ENCODE measurements around the gene ILK.

ILK gene

DNA sequence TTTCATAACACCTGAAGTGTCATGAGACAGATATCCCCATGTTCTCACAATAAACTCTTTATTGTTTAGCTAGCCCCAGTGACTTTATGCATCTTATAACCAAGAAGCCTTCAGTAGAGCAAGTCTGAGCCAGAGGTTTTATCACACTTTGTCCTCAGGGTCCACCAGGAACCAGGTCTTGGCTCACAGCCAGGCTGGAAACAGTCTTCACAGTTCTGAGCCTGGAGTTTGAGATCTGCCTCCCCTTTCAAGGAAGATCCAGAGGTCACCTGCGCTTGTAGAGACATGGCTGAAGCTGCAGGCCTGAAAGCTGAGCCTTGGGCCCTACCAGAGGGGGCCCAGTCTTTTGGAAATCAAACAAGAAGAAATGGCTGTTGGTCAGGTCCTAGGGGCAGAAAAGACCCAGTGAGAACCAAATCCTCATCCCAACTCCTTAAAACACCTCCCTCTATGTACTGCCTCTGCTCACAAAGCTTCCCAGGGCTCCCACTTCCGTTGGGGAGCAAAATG, 3.6 kb upstream of the ILK start:
- peak in 2 of 42 donors; percentile 4 to 21 for DNase-seq
- intact Hi-C loops (cut with DNase I), result no loop called here

DNA sequence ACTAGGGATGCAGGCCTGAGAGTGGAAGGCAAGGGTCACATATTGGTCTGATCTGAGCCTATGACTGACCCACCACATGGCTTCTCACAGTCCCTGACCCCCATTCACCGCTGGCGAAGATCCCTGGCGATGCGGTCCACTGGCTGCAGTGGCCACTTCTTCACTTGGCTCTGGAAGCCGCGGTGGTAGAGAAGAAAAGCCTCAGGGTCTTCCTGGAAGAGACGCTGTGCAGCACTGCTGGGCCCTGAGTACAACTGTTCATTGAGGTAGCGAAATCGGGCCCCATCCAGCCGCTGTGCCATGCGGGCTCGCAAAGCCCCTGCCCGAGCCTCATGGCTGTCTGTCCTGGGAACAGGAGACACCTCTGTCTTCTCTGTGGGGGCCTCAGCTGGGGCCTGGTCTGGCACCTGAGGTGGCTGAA, 2.5 kb upstream of the ILK start:
- peak in 3 of 42 donors; percentile 6 to 20 (median 19) for DNase-seq
- intact Hi-C loops (cut with DNase I), result no loop called here

DNA sequence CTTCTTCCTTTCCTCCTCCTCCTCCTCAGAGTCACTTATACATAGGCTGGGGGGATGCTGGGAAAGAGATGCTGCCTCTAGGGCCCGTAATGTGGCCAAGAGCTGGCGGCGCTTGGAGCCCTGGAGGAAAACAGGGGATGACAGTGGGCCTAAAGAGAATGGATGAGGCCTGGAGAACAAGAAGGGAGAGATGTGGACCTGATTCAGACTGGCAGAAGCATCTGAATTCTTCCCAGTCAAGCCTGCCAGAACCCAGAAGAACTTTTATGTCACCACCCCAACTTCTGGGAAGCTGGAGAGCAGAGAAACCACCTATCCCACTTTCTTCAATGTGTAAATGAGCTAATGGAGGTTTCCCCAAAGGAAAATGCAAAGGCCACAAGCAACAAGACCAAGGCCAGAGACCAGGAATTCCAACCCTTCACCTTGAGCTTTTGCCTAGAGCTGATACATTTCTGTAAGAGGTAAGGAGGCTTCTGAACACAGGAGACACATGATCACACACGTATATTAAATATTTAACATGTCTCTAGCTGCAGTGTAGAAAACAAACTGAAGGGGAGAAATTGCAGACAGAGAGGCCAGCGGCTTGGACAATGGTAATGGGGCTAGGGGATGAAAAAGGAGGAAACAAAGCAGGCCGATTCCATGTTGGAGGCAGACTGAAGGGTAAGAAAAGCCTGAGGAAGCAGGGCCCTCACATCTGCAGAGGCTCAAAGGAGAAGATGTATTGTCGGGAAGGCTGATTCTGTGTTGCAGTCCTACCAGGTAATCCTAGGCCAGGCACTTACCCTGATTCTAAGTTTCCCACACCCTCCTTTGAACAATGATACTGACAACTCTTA, 1.3 kb upstream of the ILK start:
- peak in 4 of 42 donors; percentile 1 to 33 (median 18) for DNase-seq
- intact Hi-C loops (cut with DNase I), result loop anchor here (2.0 kb wide), 1 partner anchor 80 kb away; the partner anchor contains the start of gene MRPL17

DNA sequence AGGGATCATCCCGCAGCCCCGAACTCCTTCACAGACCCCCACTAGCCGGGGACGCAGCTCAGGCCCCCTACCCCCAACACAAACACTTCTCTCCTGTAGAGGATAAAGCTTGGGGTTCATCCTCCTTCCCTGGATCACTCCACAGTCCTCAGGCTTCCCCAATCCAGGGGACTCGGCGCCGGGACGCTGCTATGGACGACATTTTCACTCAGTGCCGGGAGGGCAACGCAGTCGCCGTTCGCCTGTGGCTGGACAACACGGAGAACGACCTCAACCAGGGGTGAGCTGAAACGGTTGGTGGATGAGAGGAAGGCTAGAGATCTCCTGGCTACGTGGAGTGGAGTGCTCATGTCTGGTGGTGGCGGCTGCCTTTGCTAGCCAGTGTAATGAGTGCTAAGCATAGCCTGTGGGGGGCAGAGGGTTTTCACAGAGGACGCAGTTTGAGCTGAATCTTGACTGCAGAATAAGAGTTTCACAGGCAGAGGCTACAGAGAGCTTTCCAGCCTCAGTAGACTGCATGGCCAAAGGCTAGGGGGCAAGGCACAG, 580 bp downstream of the ILK start:
- intact Hi-C loops (cut with DNase I), result no loop called here
- peak in 41 of 42 donors; percentile 34 to 86 (median 69) for DNase-seq

DNA sequence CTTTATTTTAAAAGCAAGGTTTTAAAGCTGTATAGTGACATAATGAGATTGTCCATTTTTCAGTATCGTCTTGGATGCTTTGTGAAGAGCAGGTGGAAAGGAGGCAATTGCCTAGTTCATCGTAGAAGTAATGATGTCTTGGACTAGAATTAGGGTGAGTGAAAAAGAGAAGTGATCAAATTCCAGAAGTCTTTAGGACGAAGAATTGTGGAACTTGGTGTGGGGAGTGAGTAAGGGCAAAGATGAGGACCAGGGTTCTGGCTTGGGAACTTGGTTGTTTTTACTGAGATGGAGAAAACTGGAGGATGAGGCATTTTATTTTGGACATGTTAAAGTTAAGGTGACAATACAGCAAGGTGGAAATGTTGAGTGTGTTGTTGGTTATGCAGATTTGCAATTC, 1.2 kb downstream of the ILK start:
- DNase-seq, result peak in 2 of 42 donors; percentile 30 to 32
- intact Hi-C loops (cut with DNase I), result no loop called here

DNA sequence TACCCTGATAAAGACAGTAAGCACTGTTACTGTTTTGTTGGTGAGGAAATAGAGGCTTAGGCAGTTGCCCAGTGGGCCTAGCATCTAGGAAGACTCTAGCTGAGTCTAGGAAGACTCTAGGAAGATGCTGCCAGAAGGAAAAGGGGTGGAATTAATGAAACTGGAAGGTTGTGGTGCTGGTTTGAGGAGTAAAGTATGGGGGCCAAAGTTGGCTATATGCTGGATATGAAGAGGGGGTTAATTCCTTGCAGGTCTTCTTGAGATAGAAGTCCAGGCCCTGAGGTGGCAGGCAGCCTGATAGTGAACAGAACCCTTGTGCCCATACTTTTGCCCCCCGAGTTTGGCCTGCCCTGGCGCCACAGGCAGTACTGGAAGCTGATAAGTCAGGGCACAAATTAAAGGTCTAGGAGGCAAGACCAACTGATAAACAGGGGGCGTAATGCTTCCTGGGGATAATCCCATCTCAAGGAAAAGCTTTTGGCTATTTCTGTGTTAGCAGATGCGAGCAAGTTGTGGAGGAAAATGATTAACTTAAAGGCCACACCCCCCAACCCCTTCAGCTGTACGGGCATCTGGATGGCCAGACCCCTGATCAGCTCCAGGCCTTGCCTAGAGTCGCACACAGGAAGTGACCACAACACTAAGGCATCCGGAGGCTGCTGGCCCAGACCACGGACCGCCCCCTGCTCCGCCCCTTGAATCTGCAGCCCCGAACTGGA, 3.1 kb downstream of the ILK start:
- intact Hi-C loops (cut with DNase I), result no loop called here
- peak; percentile 68 to 91 (median 83) for DNase-seq

DNA sequence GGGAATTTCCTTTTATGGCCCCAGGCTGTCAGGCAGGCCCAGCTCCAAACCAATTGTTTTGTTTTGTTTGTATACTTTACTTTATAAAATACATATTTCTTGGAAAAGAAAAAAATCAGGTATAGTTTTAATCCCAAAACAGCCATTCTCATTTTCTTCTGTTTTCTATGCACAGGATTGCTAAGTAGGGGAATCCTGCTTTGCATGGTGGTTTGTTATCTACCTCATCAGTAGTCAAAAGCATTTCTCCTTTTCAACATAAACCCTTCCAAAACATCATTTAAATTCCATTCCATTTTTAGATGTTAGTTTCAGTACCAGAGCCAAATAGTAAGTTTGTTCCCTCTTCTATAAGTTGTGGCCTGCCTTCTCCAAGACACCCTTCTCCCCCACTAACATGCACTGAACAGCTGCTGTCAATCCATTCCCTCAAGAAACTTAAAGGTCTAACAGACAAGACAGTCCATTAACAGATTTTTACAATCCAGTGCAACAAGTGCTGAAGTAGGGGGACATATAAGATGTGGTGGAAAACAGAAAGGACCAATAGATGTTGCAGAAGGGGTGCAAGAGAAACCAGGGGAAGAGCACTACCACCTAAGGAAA, 3.7 kb downstream of the ILK start:
- peak in 1 of 42 donors; percentile 1 for DNase-seq
- intact Hi-C loops (cut with DNase I), result no loop called here

DNA sequence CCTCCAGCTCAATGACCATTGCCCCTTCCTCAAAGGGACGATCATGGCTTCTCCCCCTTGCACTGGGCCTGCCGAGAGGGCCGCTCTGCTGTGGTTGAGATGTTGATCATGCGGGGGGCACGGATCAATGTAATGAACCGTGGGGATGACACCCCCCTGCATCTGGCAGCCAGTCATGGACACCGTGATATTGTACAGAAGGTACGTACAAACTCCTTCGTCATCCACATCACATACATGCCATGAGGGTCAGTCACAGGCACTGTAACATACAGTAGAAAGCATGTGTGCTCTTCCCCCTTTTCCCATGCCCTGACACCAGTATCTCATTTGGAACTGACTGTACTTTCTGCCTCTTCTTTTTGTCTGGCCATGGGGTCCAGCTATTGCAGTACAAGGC, 4.4 kb downstream of the ILK start:
- DNase-seq, result peak in 6 of 42 donors; percentile 6 to 30 (median 12)
- intact Hi-C loops (cut with DNase I), result loop anchor here (1.0 kb wide), 1 partner anchor 29 kb away; no protein-coding TSS in a partner anchor

DNA sequence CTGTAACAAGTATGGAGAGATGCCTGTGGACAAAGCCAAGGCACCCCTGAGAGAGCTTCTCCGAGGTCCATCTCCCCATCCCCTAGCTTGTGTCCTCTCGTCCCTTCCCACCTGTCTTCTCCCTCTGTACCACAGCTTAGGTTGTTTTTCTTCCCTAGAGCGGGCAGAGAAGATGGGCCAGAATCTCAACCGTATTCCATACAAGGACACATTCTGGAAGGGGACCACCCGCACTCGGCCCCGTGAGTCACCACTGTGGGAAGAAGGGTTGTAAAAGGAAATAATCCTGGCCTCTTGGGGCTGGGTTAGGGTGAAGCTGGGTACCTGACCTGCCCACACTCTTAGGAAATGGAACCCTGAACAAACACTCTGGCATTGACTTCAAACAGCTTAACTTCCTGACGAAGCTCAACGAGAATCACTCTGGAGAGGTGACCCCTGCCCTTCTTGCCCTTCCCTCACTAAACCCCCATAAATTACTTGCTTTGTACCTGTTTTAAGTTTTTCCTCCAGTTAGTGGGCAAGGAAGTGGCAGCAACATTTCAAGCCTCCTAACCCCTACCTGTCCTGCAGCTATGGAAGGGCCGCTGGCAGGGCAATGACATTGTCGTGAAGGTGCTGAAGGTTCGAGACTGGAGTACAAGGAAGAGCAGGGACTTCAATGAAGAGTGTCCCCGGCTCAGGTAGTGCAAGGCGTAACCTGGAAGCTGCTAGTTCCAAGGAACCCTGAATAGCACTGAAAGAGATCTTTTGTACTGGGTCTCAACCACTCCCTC, 5.3 kb downstream of the ILK start:
- intact Hi-C loops (cut with DNase I), result loop anchor here (1.0 kb wide), 1 partner anchor 28 kb away; no protein-coding TSS in a partner anchor
- peak in 6 of 42 donors; percentile 6 to 33 (median 18) for DNase-seq

DNA sequence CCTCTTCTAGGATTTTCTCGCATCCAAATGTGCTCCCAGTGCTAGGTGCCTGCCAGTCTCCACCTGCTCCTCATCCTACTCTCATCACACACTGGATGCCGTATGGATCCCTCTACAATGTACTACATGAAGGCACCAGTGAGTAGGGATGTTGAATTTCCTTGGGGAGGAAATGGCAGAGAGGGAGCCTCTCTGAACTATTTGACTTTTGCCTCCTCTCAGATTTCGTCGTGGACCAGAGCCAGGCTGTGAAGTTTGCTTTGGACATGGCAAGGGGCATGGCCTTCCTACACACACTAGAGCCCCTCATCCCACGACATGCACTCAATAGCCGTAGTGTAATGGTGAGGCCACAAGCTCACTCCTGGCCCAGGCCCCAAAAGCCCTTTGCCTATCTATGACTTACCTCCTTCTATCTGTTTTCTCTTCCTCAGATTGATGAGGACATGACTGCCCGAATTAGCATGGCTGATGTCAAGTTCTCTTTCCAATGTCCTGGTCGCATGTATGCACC, 6.0 kb downstream of the ILK start:
- intact Hi-C loops (cut with DNase I), result loop anchor here (2.0 kb wide), 1 partner anchor 73 kb away; the partner anchor contains the start of gene MRPL17
- peak in 5 of 42 donors; percentile 5 to 27 (median 9) for DNase-seq

DNA sequence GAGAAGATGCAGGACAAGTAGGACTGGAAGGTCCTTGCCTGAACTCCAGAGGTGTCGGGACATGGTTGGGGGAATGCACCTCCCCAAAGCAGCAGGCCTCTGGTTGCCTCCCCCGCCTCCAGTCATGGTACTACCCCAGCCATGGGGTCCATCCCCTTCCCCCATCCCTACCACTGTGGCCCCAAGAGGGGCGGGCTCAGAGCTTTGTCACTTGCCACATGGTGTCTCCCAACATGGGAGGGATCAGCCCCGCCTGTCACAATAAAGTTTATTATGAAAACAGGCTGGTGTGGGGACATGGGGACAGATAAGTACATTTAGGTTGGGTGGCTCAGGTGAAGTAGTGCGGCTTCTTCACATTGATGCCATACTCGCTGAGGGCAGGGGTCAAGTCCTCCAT, 7.0 kb downstream of the ILK start:
- intact Hi-C loops (cut with DNase I), result loop anchor here (2.0 kb wide), 1 partner anchor 72 kb away; the partner anchor contains the start of gene MRPL17
- peak in 2 of 42 donors; percentile 12 to 22 for DNase-seq

DNA sequence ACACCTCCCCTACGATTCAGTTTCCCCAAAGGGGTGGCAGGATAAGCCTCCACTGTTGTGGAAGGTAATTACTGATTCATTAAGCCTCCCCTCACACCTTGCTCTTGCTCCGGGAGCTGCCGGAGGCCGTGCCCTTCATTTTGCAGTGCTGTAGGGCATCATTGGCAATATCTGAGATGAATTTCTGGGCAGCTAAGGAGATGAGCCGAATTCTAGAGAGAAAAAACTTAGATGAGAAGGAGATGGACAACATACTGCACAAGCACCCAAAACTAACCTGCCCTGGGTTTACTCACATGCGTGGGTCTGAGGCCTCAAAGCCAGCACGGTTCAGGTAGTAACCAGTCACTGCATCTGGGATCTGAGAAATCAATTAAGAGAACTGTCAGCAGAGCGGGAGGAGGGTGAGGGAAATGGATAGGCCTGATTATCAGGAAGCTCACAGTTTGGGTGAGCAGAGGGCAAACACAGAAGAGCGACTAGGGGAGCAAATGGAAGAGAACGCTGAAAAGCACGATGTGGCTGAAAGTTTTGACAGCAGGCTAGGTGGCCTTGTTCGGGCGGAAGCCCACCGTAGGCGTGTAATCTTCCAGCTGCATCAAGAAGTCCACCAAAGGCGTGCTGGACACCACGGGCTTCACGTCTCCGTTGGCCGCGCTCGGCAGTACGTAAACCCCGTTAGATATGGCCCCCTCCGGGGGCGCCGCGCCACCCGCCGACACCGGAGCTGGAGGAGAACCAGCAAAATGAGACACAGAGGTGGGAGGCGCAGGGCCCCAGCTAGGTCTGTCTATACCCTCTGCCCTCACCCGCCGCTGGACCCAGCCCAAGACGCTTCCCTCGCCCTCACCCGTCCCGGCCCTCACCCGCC, 7.8 kb downstream of the ILK start:
- intact Hi-C loops (cut with DNase I), result loop anchor here (2.0 kb wide), 1 partner anchor 71 kb away; the partner anchor contains the start of gene MRPL17
- DNase-seq, result peak in 29 of 42 donors; percentile 26 to 71 (median 46)

DNA sequence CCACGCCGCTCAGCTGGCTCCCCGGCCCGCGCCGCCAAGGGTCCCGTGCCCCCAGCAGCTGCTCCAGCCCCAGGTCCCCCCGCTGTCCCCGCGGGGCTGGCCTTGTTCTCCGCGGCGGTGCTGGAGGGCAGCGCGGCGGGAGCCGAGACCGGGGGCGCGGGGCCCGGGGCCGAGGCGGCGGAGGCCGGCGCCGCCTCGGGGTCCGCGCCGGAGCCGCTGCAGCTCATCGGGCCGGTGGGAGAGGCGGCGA, 8.3 kb downstream of the ILK start:
- DNase-seq, result peak in 1 of 42 donors; percentile 58
- intact Hi-C loops (cut with DNase I), result loop anchor here (2.0 kb wide), 1 partner anchor 71 kb away; the partner anchor contains the start of gene MRPL17

DNA sequence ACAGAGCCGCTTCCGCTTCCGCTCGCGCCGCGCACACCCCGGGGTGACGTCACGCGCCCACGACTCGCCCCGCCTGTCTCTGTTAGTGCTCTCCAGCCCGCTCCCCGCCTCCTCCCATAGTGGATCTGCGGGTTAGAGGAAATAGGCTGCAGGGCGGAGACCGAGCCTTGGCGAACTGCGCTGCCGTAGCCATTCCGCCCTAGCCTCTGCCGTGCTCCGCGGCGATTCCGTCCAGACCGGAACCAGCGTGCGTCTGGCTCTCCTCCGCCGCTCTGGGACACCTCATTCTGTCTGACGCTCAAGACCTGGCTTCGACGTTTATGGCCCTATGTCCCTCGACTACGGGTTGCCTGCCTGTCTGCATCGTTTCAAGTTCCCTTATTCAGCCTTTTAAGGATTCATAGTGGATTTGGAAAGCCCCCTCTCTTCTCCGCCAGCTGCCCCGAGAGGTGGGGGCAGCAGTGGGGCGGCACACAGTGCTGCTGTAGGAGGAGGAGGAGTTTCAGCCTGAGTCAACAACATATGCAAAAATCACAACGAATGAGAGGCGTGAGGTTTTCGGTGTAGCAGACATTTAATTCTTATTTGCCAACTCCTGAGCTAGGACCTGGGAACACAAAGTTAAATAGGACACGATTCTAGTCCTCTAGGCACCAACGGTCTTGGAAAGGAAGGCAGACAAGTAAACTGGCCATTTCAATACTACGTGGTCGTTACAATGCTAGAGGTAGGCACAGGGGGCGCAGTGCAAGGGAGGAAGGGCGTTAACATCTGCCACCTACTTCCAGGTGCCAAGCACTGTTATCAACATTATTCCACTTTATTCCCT, 8.9 kb downstream of the ILK start, which contains the start of gene TAF10:
TSS of gene TAF10 (minus strand) at position 4 of the 829 bp plus-strand sequence. CDS start 27 bp downstream, outside the sequence.
- intact Hi-C loops (cut with DNase I), result no loop called here
- peak; percentile 94 to 99 (median 98) for DNase-seq

DNA sequence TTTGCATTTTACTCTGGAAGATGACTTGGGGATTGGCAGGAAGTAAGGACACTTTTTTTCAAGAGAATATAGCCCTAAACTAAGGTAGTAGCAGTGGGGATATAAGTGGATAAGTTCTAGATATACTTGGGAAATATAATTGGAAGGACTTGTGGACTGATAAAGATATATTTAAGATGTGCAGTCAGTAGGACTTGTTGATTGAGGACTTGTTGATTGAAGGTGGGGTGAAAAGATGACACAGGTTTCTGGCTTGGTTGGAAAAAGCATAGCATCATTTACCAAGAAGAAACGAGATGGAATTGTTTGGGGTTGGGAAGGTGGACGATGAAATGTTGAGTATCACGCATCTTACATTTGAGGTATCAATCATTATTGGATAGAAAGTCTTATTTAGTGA, 9.9 kb downstream of the ILK start:
- intact Hi-C loops (cut with DNase I), result no loop called here
- no peak for DNase-seq

DNA sequence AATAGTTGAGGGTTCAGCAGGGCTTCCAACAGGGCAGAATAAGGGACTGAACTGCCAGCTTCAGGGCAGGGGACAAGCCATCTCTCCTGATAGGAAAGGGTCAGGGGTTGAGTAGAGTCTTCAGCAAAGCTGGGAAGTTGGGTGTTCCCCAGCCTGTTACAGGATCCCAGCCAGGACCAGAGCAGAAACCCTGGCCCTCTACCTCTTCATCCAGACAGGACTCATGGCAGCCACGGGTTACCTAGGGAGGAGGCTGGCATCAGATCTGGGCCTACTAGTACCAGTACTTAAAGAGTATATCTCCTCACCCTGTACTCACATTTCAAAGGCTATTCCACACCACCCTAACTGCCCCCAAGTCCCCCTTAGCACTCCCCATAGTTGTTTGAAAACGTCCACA, 10.9 kb downstream of the ILK start:
- peak in 1 of 42 donors; percentile 14 for DNase-seq
- intact Hi-C loops (cut with DNase I), result no loop called here
